DND-41 (cell line): ENCODE measurements around the gene CHRNE.

ENCODE experiments used
- ATAC-seq: fragments of 200-7000 bp; cut with Tn5 transposase; 3 replicates; pipeline ENCODE4 v1.9.1; 2021; ENCODE audit warnings: low read depth; ENCODE audit not compliant: insufficient read depth
- DNase-seq: peaks from one replicate; pipeline ENCODE4 v3.0.0-alpha.2; 2020
- H2AFZ ChIP-seq: 2 replicates; pipeline ENCODE4 v1.6.0; 2012; ENCODE audit warnings: low read depth, low read length
- H3K27ac ChIP-seq: 2 replicates; pipeline ENCODE4 v1.5.1; 2012; ENCODE audit warnings: low read length, inconsistent platforms
- H3K27me3 ChIP-seq: fragments of 200-600 bp; sonication (generic); 2 replicates; pipeline ENCODE4 v1.6.0; 2012; ENCODE audit warnings: low read length, mild to moderate bottlenecking, inconsistent platforms; ENCODE audit not compliant: insufficient read depth, poor library complexity
- H3K36me3 ChIP-seq: 2 replicates; pipeline ENCODE4 v1.5.1; 2012; ENCODE audit warnings: low read length, inconsistent platforms; ENCODE audit not compliant: insufficient read depth
- H3K4me1 ChIP-seq: 2 replicates; pipeline ENCODE4 v1.5.1; 2012; ENCODE audit warnings: mild to moderate bottlenecking, low read length; ENCODE audit not compliant: insufficient read depth
- H3K4me2 ChIP-seq: 2 replicates; pipeline ENCODE4 v1.6.0; 2012; ENCODE audit warnings: mild to moderate bottlenecking, moderate library complexity, low read length, inconsistent platforms; ENCODE audit not compliant: insufficient read depth
- H3K4me3 ChIP-seq, 2 experiments: fragments of 200-600 bp in 1 of 2; shearing (Covaris generic) in 1 of 2; 2 replicates each; pipeline ENCODE4 v1.5.1; 2012 to 2016; ENCODE audit warnings: inconsistent platforms in 2 of 2, low read length in 2 of 2, mild to moderate bottlenecking in 2 of 2, low read depth in 1 of 2, moderate library complexity in 1 of 2
- H3K79me2 ChIP-seq: 2 replicates; pipeline ENCODE4 v1.6.0; 2012; ENCODE audit warnings: low read length, inconsistent platforms; ENCODE audit not compliant: insufficient read depth
- H3K9ac ChIP-seq: 2 replicates; pipeline ENCODE4 v1.6.0; 2012; ENCODE audit warnings: low read depth, mild to moderate bottlenecking, inconsistent platforms, low read length, moderate library complexity
- H3K9me3 ChIP-seq: 2 replicates; pipeline ENCODE4 v1.5.1; 2012; ENCODE audit warnings: low read length, moderate library complexity, mild to moderate bottlenecking, inconsistent platforms; ENCODE audit not compliant: insufficient read depth, severe bottlenecking
- H4K20me1 ChIP-seq: 2 replicates; pipeline ENCODE4 v1.6.0; 2012; ENCODE audit warnings: low read length; ENCODE audit not compliant: insufficient read depth
- CTCF ChIP-seq: IDR thresholded peaks from 2 replicates; pipeline ENCODE4 v1.5.1; 2012; ENCODE audit warnings: borderline replicate concordance, low read length, moderate library complexity, mild to moderate bottlenecking; ENCODE audit not compliant: poor library complexity, severe bottlenecking; ENCODE audit errors: extremely low read depth
- EZH2 ChIP-seq: IDR thresholded peaks from 3 replicates; pipeline ENCODE4 v1.6.1; 2012; ENCODE audit warnings: borderline replicate concordance, low read depth, mild to moderate bottlenecking, moderate library complexity, low read length, inconsistent platforms; ENCODE audit not compliant: severe bottlenecking

CHRNE gene

GRCh38 chr17:4946312-4946976, 43.5 kb upstream of the CHRNE start:
- Histone ChIP-seq H3K27me3 (no peaks in the 10 kb centered on the region), H3K79me2 (peaks cover 80% of the 10 kb centered on the region), H3K9me3 (no peaks in the 10 kb centered on the region), H3K36me3 (peaks cover 66% of the 10 kb centered on the region), H3K4me2 (peak overlapping the region; percentile 97), H2AFZ (no peak overlapping the region), H4K20me1 (peaks cover 53% of the 10 kb centered on the region), H3K4me1 (peaks cover 78% of the 10 kb centered on the region), H3K27ac (peak overlapping the region; percentile 97), H3K9ac (peak overlapping the region; percentile 98), H3K4me3 (peak overlapping the region; percentile 72 to 91; a peak in 3 of 4 replicates)
- TF ChIP-seq EZH2 = no peak
- TF ChIP-seq CTCF = no peak
- ATAC-seq (no peak), DNase-seq (no peak)

- H3K27ac ChIP-seq = peak overlapping the region; percentile 97
These were observed 43.0 kb upstream of the CHRNE start for GRCh38 chr17:4945944-4946280.

GRCh38 chr17:4945176-4945943, 42.5 kb upstream of the CHRNE start:
- ATAC-seq = no peak
- Histone ChIP-seq H3K9ac (peak overlapping the region; percentile 98), H2AFZ (no peak overlapping the region), H4K20me1 (peaks cover 60% of the 10 kb centered on the region), H3K9me3 (no peaks in the 10 kb centered on the region), H3K36me3 (peaks cover 70% of the 10 kb centered on the region), H3K4me2 (peak overlapping the region; percentile 97), H3K27ac (peak overlapping the region; percentile 54), H3K27me3 (no peaks in the 10 kb centered on the region), H3K4me1 (peaks cover 74% of the 10 kb centered on the region), H3K4me3 (peak overlapping the region in 1 of 2 experiments; percentile 91; a peak in 2 of 4 replicates), H3K79me2 (peaks cover 84% of the 10 kb centered on the region)
- TF ChIP-seq EZH2 (no peak), CTCF (no peak)
- DNase-seq = peak; percentile 62

More at GRCh38 chr17:4945944-4946280, 43.0 kb upstream of the CHRNE start:
- Histone ChIP-seq H3K27me3 (no peaks in the 10 kb centered on the region), H4K20me1 (peaks cover 59% of the 10 kb centered on the region), H3K4me1 (peaks cover 78% of the 10 kb centered on the region), H3K36me3 (peaks cover 70% of the 10 kb centered on the region), H3K9me3 (no peaks in the 10 kb centered on the region), H2AFZ (no peak overlapping the region), H3K79me2 (peaks cover 84% of the 10 kb centered on the region), H3K4me3 (peak overlapping the region; percentile 72 to 91; a peak in 3 of 4 replicates), H3K9ac (peak overlapping the region; percentile 98), H3K4me2 (peak overlapping the region; percentile 97)
- TF ChIP-seq EZH2 (no peak), CTCF (no peak)
- ATAC-seq (no peak), DNase-seq (no peak)
